ENCODE measurements around the gene PSTPIP1.

PSTPIP1 gene

DNA sequence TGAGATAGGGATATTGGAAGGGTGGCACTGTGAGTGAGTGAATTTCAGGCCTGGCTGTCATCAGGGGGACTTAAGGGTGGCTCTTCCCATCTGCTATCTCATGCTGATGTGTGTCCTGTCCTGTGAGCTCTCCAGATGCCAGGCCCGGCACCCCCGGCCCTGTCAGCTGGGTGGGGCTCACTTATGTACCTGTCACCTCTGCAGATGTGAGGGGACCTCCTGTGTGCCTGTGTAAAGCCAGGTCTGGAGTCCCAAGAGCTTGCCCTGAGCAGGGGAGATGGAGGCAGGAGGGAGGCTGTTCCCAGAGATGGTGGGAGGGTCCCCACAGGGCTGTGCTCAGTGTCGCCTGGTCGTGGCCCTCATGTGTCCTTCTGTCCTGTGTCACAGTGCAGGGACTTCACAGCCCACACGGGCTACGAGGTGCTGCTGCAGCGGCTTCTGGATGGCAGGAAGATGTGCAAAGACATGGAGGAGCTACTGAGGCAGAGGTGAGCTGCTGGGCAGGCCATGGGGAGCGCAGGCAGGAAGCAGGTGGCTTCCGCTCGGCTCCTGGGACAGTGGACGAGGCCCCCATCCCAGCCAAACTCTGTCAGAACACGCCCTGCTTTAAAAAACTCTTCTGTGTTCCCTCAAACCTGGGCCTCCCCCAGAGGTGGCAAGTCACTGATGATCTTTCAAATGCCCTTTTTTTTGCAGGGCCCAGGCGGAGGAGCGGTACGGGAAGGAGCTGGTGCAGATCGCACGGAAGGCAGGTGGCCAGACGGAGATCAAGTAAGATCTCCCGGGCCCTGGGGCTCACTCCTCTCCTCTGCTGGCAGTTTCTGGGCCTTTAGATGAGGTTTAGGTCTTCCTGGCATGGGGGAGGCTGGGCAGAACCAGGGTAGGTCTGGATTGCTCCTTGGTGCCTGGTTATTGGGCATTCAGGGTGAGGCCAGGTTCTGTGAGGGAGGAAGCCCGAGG lies 23.1 kb downstream of the PSTPIP1 start:
- H3K4me3 Mint-ChIP-seq: no peak overlapping the region
- H3K4me1 Mint-ChIP-seq: no peaks in the 10 kb centered on the region
- no peaks in the 10 kb centered on the region for H3K9me3 Mint-ChIP-seq
- H3K27ac Mint-ChIP-seq: no peak overlapping the region
- TF ChIP-seq, protein P1, sequence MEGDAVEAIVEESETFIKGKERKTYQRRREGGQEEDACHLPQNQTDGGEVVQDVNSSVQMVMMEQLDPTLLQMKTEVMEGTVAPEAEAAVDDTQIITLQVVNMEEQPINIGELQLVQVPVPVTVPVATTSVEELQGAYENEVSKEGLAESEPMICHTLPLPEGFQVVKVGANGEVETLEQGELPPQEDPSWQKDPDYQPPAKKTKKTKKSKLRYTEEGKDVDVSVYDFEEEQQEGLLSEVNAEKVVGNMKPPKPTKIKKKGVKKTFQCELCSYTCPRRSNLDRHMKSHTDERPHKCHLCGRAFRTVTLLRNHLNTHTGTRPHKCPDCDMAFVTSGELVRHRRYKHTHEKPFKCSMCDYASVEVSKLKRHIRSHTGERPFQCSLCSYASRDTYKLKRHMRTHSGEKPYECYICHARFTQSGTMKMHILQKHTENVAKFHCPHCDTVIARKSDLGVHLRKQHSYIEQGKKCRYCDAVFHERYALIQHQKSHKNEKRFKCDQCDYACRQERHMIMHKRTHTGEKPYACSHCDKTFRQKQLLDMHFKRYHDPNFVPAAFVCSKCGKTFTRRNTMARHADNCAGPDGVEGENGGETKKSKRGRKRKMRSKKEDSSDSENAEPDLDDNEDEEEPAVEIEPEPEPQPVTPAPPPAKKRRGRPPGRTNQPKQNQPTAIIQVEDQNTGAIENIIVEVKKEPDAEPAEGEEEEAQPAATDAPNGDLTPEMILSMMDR (IDR thresholded peaks at IDR 0.05; ENCODE audit: unreplicated experiment in 3 of 3): no peak
- no peaks in the 10 kb centered on the region for H3K36me3 Mint-ChIP-seq (ENCODE audit: low read depth)
- H3K27me3 Mint-ChIP-seq (ENCODE audit: low read depth): peaks cover 17% of the 10 kb centered on the region

DNA sequence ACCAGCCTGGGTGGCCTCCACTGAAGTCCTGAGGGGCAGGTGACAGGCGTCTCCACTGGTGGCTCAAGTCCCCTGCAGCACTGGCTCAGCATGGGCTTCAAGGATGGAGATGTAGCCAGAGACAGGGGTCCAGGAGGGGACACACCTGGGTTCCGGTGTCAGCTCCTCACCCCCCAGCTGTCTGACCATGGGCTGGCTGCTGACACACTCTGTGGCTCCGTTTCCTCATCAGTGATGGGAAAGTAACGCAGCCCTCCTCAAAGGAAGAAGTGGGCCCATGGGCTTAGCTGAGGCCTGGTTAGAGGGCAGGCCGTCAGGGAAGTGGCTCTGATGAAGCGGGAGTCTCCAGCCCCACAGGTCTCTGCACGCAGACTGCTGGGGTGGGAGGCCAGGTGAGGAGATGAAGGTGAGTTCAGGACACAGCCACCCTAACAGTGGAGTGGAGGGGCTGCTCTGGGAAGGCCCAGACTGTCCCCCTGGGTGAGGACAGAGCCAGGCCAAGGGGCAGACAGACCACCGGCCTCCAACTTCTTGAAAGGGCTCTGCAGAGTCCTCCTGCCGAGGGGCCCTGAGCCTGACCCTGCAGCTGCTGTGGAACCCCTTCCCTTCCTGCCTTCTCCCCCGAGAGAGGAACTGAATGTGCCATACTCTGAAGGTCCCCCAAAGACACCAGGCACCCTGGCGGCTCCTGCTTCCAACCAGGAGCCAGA lies 24.0 kb downstream of the PSTPIP1 start:
- Mint-ChIP-seq H3K27me3 (ENCODE audit: low read depth) (peaks cover 12% of the 10 kb centered on the region), H3K36me3 (ENCODE audit: low read depth) (no peaks in the 10 kb centered on the region), H3K9me3 (no peaks in the 10 kb centered on the region), H3K4me3 (no peak overlapping the region), H3K4me1 (no peaks in the 10 kb centered on the region), H3K27ac (no peak overlapping the region)
- TF ChIP-seq, protein P1 (IDR thresholded peaks at IDR 0.05; ENCODE audit: unreplicated experiment in 3 of 3): no peak

DNA sequence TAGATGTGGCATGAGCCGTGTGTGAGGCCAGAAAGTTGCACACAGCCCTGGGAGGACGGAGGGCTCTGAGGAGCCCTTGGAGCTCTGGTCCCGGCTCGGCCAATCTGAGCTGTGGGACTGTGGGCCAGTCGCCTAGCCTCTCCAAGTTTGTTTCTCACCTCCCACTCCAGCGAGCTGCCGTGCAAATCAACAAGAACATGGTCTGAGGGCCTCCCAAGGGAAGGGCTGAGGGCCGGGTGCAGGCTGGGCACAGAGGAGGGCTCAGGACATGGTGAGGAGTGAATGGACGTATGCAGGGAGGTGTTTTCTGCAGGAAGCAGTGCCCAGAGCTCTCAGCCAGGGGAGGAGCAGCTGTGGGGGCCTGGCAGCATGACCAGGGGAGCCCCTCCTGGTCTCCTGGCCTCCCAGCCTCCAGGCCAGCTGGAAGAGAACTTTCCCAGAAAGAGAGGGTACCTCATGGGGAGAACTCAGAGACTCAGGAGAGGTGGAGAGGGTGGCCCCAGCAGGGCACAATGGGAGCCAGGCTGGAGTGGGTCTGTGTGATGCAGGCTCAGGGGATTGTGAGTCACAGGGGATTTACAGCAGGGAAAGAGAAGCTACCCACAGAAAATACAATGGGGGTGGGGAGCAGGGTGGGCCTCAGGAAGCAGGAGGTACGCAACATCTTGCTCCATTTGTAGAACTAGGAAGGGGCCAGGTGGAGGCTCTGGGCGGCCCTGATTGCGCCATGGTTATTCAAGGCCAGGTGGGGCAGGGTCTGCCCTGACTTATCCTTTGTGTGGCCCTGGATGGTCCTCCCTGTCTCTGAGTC lies 24.8 kb downstream of the PSTPIP1 start:
- Mint-ChIP-seq H3K4me3 (no peak overlapping the region), H3K27me3 (ENCODE audit: low read depth) (peaks cover 9% of the 10 kb centered on the region), H3K36me3 (ENCODE audit: low read depth) (no peaks in the 10 kb centered on the region), H3K4me1 (no peaks in the 10 kb centered on the region), H3K27ac (no peak overlapping the region), H3K9me3 (no peaks in the 10 kb centered on the region)
- TF ChIP-seq, protein P1 (IDR thresholded peaks at IDR 0.05; ENCODE audit: unreplicated experiment in 3 of 3): no peak

DNA sequence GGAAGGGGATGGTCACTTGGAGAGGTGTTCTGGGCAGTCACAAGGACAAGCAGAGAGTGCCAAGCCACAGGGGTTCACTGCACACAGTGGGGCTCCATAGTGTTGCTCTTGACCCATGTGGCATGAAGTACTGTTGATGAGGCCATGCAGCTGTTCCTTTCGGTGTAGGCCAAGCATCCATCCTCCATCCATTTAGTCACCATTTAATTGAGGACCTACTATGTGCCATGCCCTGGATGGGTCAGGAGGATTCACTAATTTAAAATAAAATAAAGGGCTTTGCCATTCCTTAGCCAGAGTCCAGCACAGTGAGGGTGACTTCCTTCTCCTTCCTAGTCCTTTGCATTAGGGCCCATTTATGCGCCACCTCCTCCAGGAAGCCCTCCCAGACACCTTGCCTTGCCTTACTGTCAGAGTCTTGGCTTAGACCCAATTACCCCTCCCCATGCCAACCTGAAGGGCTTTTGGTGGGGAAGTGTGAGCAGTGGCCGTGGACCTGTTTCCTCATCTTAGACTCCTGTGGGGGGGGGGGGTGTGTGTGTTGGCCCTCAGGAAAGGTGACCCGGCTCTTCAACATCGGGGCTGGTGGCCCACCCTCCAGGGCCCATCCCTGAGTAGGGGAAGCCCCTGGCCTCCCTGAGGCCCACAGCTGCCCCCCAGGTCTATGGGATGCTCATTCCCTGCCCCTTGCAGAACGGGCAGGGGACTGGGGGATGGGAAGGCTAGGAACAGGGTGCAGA lies 25.6 kb downstream of the PSTPIP1 start:
- Mint-ChIP-seq H3K9me3 (no peaks in the 10 kb centered on the region), H3K27ac (no peak overlapping the region), H3K36me3 (ENCODE audit: low read depth) (no peaks in the 10 kb centered on the region), H3K4me3 (no peak overlapping the region), H3K27me3 (ENCODE audit: low read depth) (peaks cover 10% of the 10 kb centered on the region), H3K4me1 (no peaks in the 10 kb centered on the region)
- TF ChIP-seq, protein P1 (IDR thresholded peaks at IDR 0.05; ENCODE audit: unreplicated experiment in 3 of 3): no peak

DNA sequence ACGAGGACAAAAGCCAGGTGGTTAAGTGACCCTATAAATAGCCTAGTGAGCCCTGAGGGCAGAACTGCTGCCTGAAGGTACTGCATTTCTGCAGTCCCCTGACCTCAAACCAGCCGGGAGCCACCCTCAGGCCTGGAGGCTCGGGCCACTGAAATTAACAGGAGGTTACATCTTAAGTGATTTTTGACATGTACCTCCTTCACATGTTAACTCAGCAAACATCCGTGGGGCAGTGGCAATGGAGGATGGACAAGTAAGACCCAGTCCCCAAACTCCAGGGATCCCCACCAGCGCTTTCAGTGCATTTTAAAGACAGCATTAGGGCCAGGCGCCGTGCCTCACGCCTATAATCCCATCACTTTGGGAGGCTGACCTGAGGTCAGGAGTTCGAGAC lies 26.2 kb downstream of the PSTPIP1 start:
- Mint-ChIP-seq H3K9me3 (no peaks in the 10 kb centered on the region), H3K4me1 (no peaks in the 10 kb centered on the region), H3K27me3 (ENCODE audit: low read depth) (peaks cover 12% of the 10 kb centered on the region), H3K4me3 (no peak overlapping the region), H3K27ac (no peak overlapping the region), H3K36me3 (ENCODE audit: low read depth) (no peaks in the 10 kb centered on the region)
- TF ChIP-seq, protein P1 (IDR thresholded peaks at IDR 0.05; ENCODE audit: unreplicated experiment in 3 of 3): no peak
